Right renal pelvis (tissue), 4 donors: ENCODE results near the gene KCNN3. TPM values are rescaled to one million over a fixed set of nuclear protein-coding genes. Genes with fewer than 3 reads are reported as not detected.

Source experiments
- DNase-seq, 4 donors: peaks; one replicate each; pipeline ENCODE4 v3.0.0-alpha.2; 2013; ENCODE audit warnings: low read depth in 4 of 4, low spot score in 3 of 4, missing footprints in 1 of 4
- polyA plus RNA-seq, 4 donors: library from polyadenylated mRNA; unstranded; fragments of 120-200 nt; gene quantifications; one replicate each; pipeline ENCODE4 v1.2.1, GENCODE V29; 2013; ENCODE audit not compliant: insufficient read length in 4 of 4

KCNN3 gene
- polyA plus RNA-seq, 4 donors, result 2.3 to 2.8 (median 2.6) TPM

DNA sequence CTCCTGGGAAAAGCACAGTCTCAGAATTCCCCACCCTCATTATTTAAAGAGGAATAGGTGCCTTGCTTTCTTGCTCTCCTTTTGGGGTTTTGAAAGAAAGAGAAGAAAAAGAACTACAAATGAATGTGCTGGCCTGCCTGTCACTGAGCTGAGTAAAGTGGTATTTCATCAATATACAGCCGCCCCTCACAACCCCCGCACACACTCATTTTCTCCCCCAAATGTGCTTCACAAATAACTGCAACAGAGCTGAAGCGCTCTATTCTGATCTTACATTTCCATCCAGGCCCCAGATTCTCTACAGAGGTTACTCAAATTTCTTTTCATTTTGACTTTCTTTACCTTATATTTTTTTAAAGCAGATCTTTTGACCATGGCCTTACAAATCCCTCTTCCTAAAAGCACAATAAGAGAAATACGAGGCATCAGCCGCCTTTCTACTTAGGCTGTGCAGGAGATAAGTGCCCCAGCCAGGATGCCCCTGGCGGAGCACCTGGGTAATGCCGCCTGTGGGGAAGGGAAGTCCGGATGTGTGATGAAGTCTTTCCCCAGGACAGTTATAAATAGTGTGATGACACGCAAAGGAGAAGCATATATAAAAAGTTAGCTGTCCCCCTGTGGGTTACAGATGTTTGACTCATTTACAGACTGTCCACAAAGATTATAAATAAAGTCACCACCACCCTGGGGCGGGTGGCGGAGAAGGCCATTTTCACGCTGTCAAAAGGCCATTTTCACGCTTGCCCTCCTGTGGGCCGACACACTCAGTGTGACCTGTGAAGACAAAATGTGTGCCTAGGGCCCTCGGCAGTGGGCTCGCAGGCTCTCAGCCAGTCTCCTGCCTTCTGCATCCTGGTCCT, 6.5 kb downstream of the KCNN3 start:
- no peak for DNase-seq

GRCh38 chr1:154862907-154863306, 7.2 kb downstream of the KCNN3 start:
- no peak for DNase-seq

- DNase-seq, result no peak
These were observed 8.4 kb downstream of the KCNN3 start for GRCh38 chr1:154861607-154862094.

DNA sequence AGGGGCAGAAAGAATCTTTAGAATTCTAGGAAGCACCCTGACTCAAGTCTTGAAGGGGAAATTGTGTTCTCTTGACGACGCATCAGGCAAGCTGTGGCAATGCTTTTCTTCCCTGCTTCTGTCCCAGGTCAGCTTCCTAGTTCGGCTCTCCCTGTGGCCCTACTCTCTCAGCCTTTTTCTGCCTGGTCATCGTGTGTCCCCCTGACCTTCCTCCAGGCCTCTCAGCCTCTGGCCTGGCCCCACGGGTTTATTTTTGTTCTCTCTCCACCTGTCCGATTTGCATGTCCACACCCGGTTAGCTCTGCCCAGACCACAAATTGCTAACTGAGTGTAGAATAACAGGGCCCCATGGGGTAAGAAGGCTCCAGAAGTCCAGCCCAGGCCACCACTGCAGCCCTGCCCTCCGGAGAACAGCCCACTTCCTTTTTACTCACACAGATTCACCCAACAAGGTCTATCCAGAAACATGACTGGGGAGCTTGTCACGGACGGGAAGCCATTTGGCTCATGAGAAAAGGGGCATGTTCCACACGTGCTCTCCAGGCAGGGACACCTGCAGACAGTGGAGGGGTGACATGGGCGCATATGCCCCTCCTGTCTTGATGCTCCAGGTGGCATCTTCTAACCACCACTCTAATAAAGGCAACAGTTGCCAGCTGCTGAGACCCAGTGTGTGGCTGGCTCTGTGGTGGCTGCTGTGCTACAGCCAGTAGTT, 9.8 kb downstream of the KCNN3 start:
- DNase-seq, result no peak

- DNase-seq, result no peak
These were observed 10.3 kb downstream of the KCNN3 start for GRCh38 chr1:154859786-154860155.

DNA sequence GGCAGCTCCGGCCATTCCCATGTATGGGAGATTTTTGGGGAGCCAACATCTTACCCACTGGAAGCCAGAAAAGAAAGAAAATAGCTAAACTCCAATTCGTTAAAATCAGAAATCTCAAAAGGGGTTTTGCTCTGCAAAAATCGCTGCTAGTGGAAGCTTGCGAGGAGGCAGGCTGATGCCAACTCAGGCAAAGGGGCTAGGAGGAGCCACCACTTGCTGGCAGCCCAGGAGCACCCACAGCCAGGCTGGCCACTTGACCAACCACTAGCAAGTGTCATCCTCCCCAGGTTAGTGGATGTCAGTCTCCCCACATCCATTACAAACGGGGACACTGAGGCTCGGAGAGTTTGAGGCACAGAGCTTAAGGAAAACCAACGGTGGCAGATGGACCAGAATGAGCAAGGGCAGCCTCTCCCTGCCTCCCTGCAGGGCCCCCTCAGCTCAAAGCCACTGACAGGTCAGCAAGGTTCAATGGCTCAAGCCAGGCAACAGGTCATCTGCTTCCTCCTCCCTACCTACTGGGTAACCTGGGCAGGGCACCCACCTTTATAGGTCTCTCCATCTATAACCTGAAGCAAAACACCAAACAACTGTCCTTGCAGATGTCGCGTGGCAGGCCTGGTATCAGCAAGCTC, 10.8 kb downstream of the KCNN3 start:
- no peak for DNase-seq

DNA sequence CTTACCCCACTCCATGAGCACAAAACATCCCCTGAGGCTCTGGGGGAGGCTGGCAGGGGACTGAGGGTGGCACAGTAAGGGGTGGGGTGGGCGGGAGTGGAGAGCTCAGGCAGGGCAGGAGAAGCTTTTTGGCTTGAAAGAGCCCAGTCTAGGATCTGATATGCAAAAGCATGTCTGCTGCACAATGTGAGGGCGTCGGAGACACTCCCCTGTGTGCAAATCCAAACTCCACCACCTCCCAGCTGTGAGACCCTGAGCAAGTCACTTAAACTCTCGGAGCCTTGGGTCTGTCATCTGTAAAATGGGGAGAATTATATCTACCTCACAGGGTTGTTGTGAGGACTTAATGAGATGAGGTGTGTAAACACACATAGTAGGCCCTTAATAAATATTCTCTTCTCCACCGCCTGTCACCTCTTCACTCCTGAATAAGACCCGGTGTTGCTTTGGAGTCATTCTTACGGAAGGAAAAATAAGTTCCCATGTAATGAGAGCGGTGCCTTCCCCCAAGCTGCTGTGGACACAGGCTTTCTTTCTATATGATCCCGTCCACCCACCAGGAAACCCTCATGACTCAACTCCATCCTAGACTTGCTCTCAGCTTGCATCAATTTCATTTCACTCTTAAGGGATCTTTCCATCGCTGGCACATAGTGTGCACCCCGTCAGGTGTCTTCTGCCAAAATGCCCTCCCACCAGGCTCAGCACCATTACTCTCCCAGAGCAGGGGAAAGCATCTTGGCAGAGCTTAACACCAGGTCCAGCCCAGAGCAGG, 12.5 kb downstream of the KCNN3 start:
- no peak for DNase-seq

GRCh38 chr1:154857022-154857421, 13.1 kb downstream of the KCNN3 start:
- no peak for DNase-seq

- DNase-seq, result no peak
These were observed 13.5 kb downstream of the KCNN3 start for GRCh38 chr1:154856544-154856943.

- DNase-seq, result no peak
These were observed 14.0 kb downstream of the KCNN3 start for GRCh38 chr1:154856049-154856448.

- no peak for DNase-seq
These were observed 14.8 kb downstream of the KCNN3 start for GRCh38 chr1:154855186-154855851.

- DNase-seq, result no peak
These were observed 17.2 kb downstream of the KCNN3 start for GRCh38 chr1:154852845-154853244.

GRCh38 chr1:154851392-154852177, 18.5 kb downstream of the KCNN3 start:
- no peak for DNase-seq

GRCh38 chr1:154849645-154850131, 20.4 kb downstream of the KCNN3 start:
- no peak for DNase-seq

- DNase-seq, result no peak
These were observed 21.1 kb downstream of the KCNN3 start for GRCh38 chr1:154848983-154849382.

- DNase-seq, result no peak
These were observed 22.2 kb downstream of the KCNN3 start for GRCh38 chr1:154847891-154848290.

- DNase-seq, result no peak
These were observed 23.3 kb downstream of the KCNN3 start for GRCh38 chr1:154846565-154847442.

DNA sequence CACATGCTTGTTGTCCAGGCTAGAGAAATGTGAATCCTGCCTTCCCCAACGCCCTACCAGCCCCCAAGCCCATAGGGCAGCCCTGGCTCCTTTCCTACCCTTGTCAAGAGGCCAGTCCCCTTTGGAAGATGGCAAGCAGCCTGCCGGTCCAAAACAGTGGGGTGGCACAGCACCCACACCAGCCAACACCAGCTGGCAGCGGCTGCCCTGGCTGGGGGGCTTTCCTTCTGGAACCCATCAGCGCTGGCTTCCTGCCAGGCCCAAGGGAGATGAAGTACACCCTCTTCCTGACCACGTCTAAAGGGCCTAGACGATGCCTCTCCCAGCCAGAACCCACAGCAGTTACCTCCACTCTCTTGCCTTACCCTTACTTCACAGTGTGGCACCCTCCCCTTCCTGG, 24.2 kb downstream of the KCNN3 start:
- DNase-seq, result no peak
